Activated CD4-positive, CD25-positive, alpha-beta regulatory T cell treated with anti-CD3 and anti-CD28 coated beads, Interleukin-2, amount 50 U/mL, for 24 hours (primary cell): ENCODE results near the gene MED13L.
A peak's percentile ranks its signal among the peaks of the same experiment; 100 is the strongest.

ENCODE experiments used
- ATAC-seq, 2 donors: fragments of 150-1000 bp; cut with Tn5 transposase; one replicate each; pipeline ENCODE4 v1.10.0; 2021; ENCODE audit warnings: mild to moderate bottlenecking in 1 of 2, moderate library complexity in 1 of 2

MED13L gene

GRCh38 chr12:116277467-116278278, at the start of gene MED13L:
MED13L (minus strand) TSS chr12:116277693; CDS start chr12:116277131, 562 bp downstream.
- ATAC-seq: peak; percentile 85 to 86

GRCh38 chr12:116325336-116325664, 47.8 kb upstream of the MED13L start:
- ATAC-seq: peak; percentile 67 to 82

DNA sequence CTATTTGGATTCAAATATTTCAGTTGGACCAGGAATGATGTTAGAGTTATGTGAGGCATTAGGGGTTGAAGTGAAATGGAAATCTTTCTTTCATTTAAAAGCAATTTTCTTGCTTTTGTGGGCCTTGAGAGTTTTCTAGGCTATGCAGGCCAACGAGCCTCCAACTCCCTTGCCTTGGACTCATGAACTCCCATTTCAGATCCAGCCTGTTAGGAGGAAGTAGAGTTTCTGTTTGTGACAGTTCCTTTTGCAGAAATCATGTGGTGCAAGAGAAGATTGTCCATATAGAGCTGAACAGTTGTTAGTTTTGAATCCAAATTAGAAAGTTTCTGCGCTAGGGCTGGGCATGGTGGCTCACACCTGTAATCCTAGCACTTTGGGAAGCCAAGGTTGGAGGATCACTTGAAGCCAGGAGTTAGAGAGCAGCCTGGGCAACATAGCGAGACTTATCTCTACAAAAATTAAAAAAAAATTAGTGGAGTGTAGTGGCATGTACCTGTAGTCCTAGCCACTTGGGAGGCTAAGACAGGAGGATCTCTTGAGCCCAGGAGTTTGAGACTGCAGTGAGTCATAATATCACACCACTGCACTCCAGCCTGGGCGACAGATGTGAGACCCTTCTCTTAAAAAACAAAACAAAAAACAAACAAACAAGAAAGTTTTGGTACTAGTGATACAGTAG, 47.3 kb upstream of the MED13L start:
- peak in 1 of 2 donors; percentile 17 for ATAC-seq

- ATAC-seq: peak; percentile 64 to 68
Observed at GRCh38 chr12:116323406-116324386, 46.2 kb upstream of the MED13L start.

- no peak for ATAC-seq
Observed at GRCh38 chr12:116321913-116322312, 44.4 kb upstream of the MED13L start.

GRCh38 chr12:116320791-116321217, 43.3 kb upstream of the MED13L start:
- ATAC-seq: no peak

- peak; percentile 42 to 52 for ATAC-seq
Observed at GRCh38 chr12:116319898-116320621, 42.6 kb upstream of the MED13L start.

DNA sequence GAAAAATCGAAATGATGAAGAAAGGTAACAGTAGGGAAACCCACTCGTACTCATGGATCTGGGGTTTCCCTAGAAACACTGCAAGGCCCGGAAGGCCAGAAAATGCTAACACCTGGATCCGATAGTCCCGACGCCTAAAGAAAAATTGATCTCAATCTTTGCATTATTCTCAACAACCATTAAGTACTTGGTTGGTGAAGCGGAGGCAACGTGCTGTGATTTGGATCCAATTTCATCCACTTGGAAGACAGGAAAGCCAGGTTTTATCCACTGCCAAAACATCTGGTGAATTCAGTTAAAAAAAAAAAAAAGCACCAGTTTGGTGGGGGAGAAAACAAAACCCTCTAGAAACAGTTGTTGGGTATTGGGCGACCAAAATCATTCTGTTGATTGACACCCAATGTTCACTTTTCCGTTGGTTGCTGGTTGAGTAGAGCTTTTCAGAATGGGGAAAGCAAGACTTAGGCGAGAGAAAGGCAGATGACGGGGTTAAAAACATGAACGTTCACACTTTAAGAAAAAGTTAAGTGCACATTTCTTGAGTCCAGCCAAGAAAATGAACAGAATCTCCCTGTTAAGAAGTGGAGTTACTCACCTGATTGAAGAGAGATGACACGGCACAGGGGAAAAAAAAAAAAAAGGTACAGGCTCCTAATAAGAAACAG, 41.9 kb upstream of the MED13L start:
- ATAC-seq: no peak

GRCh38 chr12:116318576-116319232, 41.2 kb upstream of the MED13L start:
- ATAC-seq: no peak

GRCh38 chr12:116317986-116318575, 40.6 kb upstream of the MED13L start:
- ATAC-seq: no peak

- no peak for ATAC-seq
Observed at GRCh38 chr12:116317139-116317538, 39.6 kb upstream of the MED13L start.

- no peak for ATAC-seq
Observed at GRCh38 chr12:116314477-116314876, 37.0 kb upstream of the MED13L start.

DNA sequence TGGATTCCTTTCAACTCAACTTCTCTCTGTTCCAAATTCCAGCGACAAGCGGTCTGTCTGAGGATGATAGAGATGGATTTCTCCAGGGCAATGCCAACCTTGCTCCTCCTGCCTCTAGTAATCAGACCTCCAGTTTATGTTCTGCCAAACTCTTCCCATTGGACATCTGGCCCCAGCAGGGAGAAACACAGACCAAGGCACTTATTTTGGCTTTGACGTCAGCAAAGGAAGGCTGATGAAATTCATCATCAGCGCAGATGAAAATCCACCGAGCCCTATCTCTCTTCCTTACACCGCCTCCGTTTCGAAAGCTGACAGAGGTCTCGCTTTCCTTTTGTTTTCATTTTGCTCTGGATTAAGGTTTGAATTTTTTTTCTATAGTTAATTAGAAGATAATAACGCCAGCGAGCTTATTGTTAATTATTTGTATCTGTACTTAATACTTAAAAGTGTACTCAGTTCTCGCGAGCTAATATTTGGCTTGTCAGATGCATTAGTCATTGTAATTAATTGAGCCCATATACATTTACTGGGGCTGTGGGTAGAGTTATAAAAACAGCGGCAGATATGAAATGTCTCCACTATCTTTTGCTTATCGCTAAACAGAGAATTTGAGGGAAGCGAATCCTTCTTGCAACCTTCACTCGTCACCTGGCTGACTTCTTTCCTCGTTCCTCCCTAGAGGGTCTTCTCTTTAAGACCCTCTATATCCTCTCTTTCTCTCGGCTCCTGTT, 35.9 kb upstream of the MED13L start:
- no peak for ATAC-seq

DNA sequence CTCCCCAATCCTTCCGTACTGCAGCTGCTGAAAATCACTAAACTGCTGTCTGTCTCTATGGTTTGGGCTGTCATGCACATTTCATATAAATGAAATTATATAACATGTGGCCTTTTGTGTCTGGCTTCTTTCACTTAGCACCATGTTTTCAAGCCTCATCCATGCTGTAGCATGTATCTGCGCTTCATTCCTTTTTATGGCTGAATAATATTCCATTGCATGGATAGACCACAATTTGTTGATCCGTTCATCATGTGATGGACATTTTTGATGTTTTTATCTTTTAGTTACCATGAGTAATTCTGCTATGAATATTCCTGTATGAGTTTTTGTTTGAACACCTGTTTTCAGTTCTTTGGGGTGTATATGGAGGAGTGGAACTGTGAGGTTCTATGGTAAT, 32.6 kb upstream of the MED13L start:
- ATAC-seq: no peak

GRCh38 chr12:116309343-116309742, 31.9 kb upstream of the MED13L start:
- no peak for ATAC-seq

GRCh38 chr12:116308647-116309046, 31.2 kb upstream of the MED13L start:
- no peak for ATAC-seq

DNA sequence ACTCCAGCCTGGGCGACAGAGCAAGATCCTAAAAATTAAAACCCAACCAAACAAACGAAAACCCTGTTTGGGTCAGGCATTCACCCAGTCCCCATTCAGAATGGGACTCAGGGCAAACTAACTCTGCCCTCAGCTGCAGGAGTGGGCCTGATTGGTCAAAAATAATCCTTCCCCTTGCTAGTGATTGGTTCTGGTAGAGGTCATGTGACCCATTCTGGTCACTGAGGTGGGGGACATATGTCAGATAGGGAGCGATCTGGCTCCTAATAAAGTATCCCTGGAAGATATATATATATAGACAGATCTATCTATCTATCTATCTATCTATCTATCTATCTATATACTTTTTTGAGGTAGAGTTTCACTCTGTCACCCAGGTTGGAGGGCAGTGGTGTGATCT, 29.5 kb upstream of the MED13L start:
- ATAC-seq: no peak

DNA sequence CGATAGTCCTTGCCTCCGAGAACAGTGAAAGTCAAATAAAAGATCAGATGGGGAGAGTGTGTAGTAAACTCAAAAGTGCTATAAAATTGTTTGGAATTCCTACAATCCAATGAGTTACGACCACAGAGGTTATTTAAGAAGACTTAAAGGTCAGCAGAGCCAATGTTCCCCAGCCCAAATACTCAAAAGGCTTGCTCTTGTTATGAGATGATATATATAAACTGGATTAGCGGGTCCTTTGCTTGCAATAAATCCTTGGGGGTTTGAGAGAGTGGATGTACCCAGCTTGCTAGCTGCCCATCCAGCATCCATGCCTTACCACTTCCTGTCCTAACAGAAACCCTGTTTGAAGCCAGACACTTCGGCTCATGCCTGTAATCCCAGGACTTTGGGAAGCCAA, 29.0 kb upstream of the MED13L start:
- ATAC-seq: no peak

DNA sequence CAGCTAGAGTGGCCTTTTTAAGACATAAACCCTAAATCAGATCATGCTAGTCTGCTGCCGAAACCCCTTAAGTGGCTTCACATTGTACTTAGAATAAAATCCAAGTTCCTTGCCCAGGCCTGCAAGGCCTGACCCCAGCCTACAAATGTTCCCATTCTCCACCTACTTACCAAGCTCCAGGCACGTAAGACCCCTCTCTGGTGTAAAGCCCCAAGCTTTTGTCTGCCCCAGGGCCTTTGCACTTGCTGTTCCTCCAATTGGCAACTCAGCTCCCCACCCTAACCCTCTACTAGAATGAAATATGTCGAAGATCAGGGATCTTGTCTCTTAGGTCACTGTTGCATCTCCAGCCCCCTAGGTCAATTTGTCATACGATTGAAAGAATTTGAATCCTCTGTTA, 27.1 kb upstream of the MED13L start:
- no peak for ATAC-seq

GRCh38 chr12:116303929-116304328, 26.4 kb upstream of the MED13L start:
- ATAC-seq: no peak
